ENCODE data around the gene MS4A18.

DNA sequence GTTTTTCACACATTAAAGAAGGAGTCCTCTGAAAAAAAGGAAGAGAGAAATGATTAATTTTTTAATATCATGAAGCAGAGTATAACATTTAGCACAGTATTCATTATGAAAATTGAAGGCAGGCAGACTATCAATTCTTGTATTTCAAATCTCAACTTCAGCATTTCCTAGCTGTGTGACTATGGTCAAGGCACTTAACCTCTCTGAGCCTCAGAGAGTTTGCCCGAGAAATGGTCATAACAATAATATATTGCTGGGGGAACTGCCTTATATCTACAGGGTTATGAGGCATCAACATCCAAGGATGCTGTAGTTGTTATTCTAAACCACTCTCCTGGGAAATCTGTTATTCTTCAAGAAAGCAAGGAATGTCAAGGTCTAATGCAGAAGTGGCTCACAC is 1.1 kb downstream of the MS4A18 start:
- no peak for TF ChIP-seq POLR2A (IDR thresholded peaks at IDR 0.05)
- TF ChIP-seq, protein P1, sequence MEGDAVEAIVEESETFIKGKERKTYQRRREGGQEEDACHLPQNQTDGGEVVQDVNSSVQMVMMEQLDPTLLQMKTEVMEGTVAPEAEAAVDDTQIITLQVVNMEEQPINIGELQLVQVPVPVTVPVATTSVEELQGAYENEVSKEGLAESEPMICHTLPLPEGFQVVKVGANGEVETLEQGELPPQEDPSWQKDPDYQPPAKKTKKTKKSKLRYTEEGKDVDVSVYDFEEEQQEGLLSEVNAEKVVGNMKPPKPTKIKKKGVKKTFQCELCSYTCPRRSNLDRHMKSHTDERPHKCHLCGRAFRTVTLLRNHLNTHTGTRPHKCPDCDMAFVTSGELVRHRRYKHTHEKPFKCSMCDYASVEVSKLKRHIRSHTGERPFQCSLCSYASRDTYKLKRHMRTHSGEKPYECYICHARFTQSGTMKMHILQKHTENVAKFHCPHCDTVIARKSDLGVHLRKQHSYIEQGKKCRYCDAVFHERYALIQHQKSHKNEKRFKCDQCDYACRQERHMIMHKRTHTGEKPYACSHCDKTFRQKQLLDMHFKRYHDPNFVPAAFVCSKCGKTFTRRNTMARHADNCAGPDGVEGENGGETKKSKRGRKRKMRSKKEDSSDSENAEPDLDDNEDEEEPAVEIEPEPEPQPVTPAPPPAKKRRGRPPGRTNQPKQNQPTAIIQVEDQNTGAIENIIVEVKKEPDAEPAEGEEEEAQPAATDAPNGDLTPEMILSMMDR (IDR thresholded peaks at IDR 0.05) = no peak

All from prostate gland (tissue), 2 donors.